Liver (tissue), 3 donors: ENCODE data around the gene B4GALNT3.

Experiments used
- GABPA ChIP-seq, 2 donors: IDR thresholded peaks in 1 of 2; conservative IDR thresholded peaks in 1 of 2; 2 replicates each; pipeline ENCODE4 v1.6.1; 2016; ENCODE audit warnings: antibody characterized with exemption in 2 of 2, mild to moderate bottlenecking in 1 of 2, moderate library complexity in 1 of 2
- HNF4G ChIP-seq: IDR thresholded peaks from 2 replicates; pipeline ENCODE4 v1.6.1; 2016; ENCODE audit warnings: antibody characterized with exemption
- JUND ChIP-seq, 2 donors: IDR thresholded peaks; 2 replicates each; pipeline ENCODE4 v1.6.1; 2016; ENCODE audit warnings: antibody characterized with exemption in 2 of 2
- NR2F2 ChIP-seq: IDR thresholded peaks from 2 replicates; pipeline ENCODE4 v1.6.1; 2016; ENCODE audit warnings: antibody characterized with exemption
- RAD21 ChIP-seq, 2 donors: IDR thresholded peaks; 2 replicates each; pipeline ENCODE4 v1.6.1; 2016; ENCODE audit warnings: antibody characterized with exemption in 2 of 2, mild to moderate bottlenecking in 2 of 2
- RXRA ChIP-seq, 2 donors: IDR thresholded peaks; 2 replicates each; pipeline ENCODE4 v1.6.1; 2017 to 2018; ENCODE audit warnings: antibody characterized with exemption in 2 of 2, mild to moderate bottlenecking in 1 of 2
- SP1 ChIP-seq: IDR thresholded peaks from 2 replicates; pipeline ENCODE4 v1.6.1; 2018; ENCODE audit warnings: antibody characterized with exemption, mild to moderate bottlenecking
- TAF1 ChIP-seq: conservative IDR thresholded peaks from 2 replicates; pipeline ENCODE4 v1.6.1; 2016; ENCODE audit warnings: antibody characterized with exemption, mild to moderate bottlenecking
- YY1 ChIP-seq: IDR thresholded peaks from 2 replicates; pipeline ENCODE4 v1.6.1; 2016; ENCODE audit warnings: antibody characterized with exemption, mild to moderate bottlenecking
- TF ChIP-seq, protein P1 (sequence below): fragments of 150-350 bp; IDR thresholded peaks from 2 replicates; pipeline ENCODE4 v1.5.1; 2017; ENCODE audit warnings: improper control_type of control experiment, low read depth, low read length; ENCODE audit not compliant: missing input control
- TF ChIP-seq, protein P2 (sequence below): IDR thresholded peaks from 2 replicates; pipeline ENCODE4 v1.6.1; 2016; ENCODE audit warnings: antibody characterized with exemption
- TF ChIP-seq, protein P3 (sequence below): IDR thresholded peaks from 2 replicates; pipeline ENCODE4 v1.6.1; 2016; ENCODE audit warnings: antibody characterized with exemption
- TF ChIP-seq, protein P4 (sequence below): IDR thresholded peaks from 2 replicates; pipeline ENCODE4 v1.6.1; 2016; ENCODE audit warnings: antibody characterized with exemption, mild to moderate bottlenecking
- donor health status: healthy.
- donor health status: healthy.

DNA sequence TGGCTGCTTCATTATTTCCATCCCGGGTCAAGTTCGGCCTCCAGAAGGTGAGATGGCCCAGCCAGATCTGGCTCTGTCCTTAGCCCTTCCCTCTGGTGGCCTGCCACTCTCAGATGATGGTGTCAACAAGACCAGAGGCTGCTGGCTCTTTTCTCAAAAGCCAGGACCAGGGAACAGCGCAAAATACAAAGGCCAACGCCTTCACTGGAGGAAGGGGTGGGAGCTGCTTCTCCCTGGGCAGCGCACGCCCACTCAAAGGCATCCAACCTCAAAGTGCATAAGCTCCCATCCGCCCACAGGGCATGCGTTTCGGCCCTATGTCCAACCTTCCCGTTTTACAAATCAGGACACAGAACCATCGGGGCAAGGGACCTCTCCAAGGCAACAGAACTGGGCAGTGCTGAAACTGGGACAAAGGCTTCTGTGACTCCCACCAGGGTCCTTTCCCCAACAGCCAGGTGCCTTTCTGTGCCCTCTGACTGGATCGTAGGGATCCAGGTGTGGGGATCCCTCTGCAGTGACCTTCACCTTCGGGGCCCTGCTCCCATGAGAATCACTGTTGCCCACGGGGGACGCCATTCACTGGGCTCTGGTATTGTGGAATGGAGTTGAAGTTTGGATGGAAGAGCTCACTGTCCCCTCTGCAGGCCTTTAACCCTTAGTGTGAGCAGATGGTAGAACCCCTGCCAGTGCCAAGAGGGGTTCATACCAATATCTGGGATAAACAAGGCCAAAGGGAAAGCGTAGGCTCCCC lies 126.8 kb downstream of the B4GALNT3 start:
- TF ChIP-seq, protein P1, sequence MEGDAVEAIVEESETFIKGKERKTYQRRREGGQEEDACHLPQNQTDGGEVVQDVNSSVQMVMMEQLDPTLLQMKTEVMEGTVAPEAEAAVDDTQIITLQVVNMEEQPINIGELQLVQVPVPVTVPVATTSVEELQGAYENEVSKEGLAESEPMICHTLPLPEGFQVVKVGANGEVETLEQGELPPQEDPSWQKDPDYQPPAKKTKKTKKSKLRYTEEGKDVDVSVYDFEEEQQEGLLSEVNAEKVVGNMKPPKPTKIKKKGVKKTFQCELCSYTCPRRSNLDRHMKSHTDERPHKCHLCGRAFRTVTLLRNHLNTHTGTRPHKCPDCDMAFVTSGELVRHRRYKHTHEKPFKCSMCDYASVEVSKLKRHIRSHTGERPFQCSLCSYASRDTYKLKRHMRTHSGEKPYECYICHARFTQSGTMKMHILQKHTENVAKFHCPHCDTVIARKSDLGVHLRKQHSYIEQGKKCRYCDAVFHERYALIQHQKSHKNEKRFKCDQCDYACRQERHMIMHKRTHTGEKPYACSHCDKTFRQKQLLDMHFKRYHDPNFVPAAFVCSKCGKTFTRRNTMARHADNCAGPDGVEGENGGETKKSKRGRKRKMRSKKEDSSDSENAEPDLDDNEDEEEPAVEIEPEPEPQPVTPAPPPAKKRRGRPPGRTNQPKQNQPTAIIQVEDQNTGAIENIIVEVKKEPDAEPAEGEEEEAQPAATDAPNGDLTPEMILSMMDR: no peak
- TF ChIP-seq, protein P2, sequence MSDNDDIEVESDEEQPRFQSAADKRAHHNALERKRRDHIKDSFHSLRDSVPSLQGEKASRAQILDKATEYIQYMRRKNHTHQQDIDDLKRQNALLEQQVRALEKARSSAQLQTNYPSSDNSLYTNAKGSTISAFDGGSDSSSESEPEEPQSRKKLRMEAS: no peak
- TF ChIP-seq YY1 (no peak), TAF1 (no peak), NR2F2 (no peak), JUND (IDR thresholded peaks at IDR 0.05) (no peak), RAD21 (IDR thresholded peaks at IDR 0.05) (no peak), GABPA (IDR thresholded peaks at IDR 0.05 in 1 of 2, conservative IDR thresholded peaks at IDR 0.05 in 1 of 2) (no peak), HNF4G (no peak), RXRA (IDR thresholded peaks at IDR 0.05) (no peak), SP1 (no peak)
- TF ChIP-seq, protein P3, sequence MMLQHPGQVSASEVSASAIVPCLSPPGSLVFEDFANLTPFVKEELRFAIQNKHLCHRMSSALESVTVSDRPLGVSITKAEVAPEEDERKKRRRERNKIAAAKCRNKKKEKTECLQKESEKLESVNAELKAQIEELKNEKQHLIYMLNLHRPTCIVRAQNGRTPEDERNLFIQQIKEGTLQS: no peak
- TF ChIP-seq, protein P4, sequence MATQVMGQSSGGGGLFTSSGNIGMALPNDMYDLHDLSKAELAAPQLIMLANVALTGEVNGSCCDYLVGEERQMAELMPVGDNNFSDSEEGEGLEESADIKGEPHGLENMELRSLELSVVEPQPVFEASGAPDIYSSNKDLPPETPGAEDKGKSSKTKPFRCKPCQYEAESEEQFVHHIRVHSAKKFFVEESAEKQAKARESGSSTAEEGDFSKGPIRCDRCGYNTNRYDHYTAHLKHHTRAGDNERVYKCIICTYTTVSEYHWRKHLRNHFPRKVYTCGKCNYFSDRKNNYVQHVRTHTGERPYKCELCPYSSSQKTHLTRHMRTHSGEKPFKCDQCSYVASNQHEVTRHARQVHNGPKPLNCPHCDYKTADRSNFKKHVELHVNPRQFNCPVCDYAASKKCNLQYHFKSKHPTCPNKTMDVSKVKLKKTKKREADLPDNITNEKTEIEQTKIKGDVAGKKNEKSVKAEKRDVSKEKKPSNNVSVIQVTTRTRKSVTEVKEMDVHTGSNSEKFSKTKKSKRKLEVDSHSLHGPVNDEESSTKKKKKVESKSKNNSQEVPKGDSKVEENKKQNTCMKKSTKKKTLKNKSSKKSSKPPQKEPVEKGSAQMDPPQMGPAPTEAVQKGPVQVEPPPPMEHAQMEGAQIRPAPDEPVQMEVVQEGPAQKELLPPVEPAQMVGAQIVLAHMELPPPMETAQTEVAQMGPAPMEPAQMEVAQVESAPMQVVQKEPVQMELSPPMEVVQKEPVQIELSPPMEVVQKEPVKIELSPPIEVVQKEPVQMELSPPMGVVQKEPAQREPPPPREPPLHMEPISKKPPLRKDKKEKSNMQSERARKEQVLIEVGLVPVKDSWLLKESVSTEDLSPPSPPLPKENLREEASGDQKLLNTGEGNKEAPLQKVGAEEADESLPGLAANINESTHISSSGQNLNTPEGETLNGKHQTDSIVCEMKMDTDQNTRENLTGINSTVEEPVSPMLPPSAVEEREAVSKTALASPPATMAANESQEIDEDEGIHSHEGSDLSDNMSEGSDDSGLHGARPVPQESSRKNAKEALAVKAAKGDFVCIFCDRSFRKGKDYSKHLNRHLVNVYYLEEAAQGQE: no peak
